Muscle layer of colon (tissue), 2 donors: ENCODE data around the gene TSC2.
"Not testable (repeated sequence)": the region's sequence is repeated elsewhere in the genome, so short reads cannot be mapped to it uniquely, and the experiment has no call there.

Experiments used
- H3K27ac ChIP-seq: one replicate; pipeline ENCODE4 v1.7.0; 2013; ENCODE audit warnings: low read depth, mild to moderate bottlenecking, low read length, moderate library complexity
- H3K27me3 ChIP-seq, 2 donors: one replicate each; pipeline ENCODE4 v1.7.0; 2013; ENCODE audit warnings: low read length in 2 of 2, mild to moderate bottlenecking in 2 of 2; ENCODE audit not compliant: insufficient read depth in 2 of 2, control insufficient read depth in 1 of 2
- H3K36me3 ChIP-seq: one replicate; pipeline ENCODE4 v1.7.0; 2013; ENCODE audit warnings: mild to moderate bottlenecking, low read length; ENCODE audit not compliant: insufficient read depth
- H3K4me1 ChIP-seq: one replicate; pipeline ENCODE4 v1.7.0; 2013; ENCODE audit warnings: mild to moderate bottlenecking, low read length; ENCODE audit not compliant: insufficient read depth
- H3K4me3 ChIP-seq, 2 donors: one replicate each; pipeline ENCODE4 v1.7.0; 2013; ENCODE audit warnings: low read length in 2 of 2, low read depth in 1 of 2, mild to moderate bottlenecking in 1 of 2, moderate library complexity in 1 of 2
- H3K9ac ChIP-seq: one replicate; pipeline ENCODE4 v1.7.0; 2013; ENCODE audit warnings: low read length
- H3K9me3 ChIP-seq: one replicate; pipeline ENCODE4 v1.7.0; 2013; ENCODE audit warnings: mild to moderate bottlenecking, low read length
- donor health status: abdominal sarcoma.
- donor health status: Adenocarcinoma of cecum.

TSC2 gene

DNA sequence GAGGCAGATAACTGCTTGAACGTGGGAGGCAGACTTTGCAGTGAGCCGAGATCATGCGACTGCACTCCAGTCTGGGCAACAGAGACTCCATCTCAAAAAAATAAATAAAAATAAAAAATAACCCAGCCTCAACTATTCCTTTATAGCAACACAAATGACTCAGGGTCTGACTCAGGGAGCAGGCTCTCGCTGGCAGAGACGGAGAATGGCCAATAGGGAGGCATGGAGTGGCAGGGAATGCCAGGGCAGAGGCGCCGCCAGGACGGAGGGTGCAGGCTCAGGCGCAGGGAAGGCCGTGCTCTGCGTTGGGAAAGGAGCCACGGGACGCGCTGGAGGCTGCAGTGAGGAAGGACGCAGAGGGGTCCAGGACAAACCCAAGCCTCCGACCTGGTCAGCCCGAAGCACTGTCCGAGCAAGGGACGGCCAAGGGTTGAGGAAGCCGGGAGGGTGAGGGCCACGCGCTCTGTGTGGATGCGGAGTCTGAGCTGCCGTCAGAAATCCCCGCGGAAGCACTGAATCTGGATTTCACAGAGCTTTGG is 47.6 kb downstream of the TSC2 start:
- Histone ChIP-seq H3K27me3 (no peaks in the 10 kb centered on the region), H3K9me3 (no peaks in the 10 kb centered on the region), H3K36me3 (peaks cover 53% of the 10 kb centered on the region), H3K9ac (no peak overlapping the region), H3K4me1 (peaks cover 15% of the 10 kb centered on the region), H3K27ac (no peak overlapping the region), H3K4me3 (no peak overlapping the region)

DNA sequence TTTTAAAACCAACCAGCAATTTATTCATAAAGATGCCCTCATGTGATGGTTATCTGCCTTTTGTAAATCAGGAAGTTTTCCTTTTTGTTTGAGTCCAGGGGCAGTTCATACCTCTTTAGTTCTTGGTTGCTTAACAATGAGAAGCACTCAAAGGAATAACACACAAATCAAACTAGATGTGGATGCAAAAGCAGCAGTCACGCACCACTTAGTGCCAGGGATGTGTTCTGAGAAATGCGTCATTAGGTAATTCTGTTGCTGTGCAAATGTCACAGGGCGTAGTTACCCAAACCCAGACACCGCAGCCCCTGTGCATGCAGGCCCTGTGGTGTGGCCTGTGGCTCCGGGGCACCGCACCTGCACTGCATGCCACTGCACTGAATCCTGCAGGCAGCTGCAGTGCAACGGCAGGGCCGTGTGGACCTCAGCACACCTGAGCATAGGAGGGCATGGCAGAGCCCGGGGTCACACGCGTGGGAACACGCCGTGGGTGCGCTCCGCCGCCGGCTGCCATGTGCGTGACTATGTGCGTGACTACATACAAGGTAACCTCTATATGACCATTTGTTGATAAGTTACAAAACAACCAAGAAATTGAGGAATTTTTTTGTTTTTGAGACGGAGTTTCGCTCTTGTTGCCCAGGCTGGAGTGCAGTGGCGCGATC is 48.3 kb downstream of the TSC2 start:
- no peaks in the 10 kb centered on the region for H3K27me3 ChIP-seq
- H3K4me3 ChIP-seq = no peak overlapping the region
- H3K36me3 ChIP-seq = peaks cover 51% of the 10 kb centered on the region
- no peak overlapping the region for H3K27ac ChIP-seq
- H3K4me1 ChIP-seq = peaks cover 15% of the 10 kb centered on the region
- H3K9me3 ChIP-seq = no peaks in the 10 kb centered on the region
- no peak overlapping the region for H3K9ac ChIP-seq

DNA sequence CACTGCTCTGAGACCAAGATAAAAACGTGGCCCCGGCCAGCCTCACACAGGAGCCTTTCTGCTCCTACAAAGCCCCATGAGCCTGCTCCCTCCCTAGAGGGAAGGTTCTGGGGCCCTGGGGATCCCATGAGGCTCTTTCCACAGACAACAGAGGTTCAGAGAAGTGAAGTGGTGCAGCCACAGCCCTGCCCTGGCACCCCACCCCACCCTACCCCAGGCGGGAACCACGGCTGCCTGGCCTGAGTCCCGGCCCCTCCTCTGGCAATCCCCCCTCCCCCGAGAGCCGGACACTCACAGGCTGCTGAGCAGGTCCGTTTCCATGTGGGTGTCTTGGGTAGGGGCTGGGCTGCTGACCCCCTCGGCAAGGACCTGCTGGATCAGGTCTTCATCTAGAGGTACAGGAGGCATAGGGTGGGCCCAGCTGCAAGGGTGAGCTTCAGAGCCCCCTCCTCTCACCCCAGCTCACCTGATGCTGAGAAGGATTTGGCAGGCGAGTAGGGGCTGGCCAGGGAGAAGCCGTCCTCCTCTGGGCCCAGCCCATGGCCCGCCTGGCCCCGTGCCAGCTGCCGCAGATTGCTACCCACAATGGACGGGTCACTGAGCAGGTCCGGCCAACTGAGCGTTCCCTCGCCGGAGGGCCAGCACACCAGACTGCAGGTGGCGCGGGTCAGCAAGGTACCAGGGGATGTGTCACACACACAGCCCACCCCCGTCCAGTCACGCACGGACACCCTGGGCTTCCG is 49.2 kb downstream of the TSC2 start:
- no peaks in the 10 kb centered on the region for H3K9me3 ChIP-seq
- H3K36me3 ChIP-seq = peaks cover 45% of the 10 kb centered on the region
- H3K4me3 ChIP-seq = no peak overlapping the region
- no peak overlapping the region for H3K27ac ChIP-seq
- peaks cover 9% of the 10 kb centered on the region for H3K4me1 ChIP-seq
- H3K27me3 ChIP-seq = no peaks in the 10 kb centered on the region
- no peak overlapping the region for H3K9ac ChIP-seq

DNA sequence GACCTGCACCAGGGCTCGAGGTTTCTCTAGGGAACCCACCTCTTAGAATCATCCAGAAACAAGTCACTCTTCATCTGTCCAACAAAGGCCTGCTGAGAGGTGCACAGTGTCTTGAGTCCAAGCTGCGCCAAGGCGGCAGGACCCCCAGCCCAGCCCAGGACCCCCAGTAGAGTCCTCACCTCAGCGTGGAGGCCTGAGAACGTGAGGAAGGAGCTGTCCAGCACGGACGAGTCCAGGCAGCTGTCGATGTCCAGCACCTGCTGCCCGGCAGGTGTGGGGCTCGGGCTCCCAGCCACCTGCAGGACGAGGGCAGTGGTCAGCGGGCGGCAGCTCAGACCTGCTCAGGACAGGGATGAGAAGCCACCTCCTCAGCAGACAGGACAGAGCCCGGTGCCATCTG is 49.9 kb downstream of the TSC2 start:
- H3K4me3 ChIP-seq, H3K9me3 ChIP-seq, H3K9ac ChIP-seq, H3K4me1 ChIP-seq, H3K27me3 ChIP-seq, H3K27ac ChIP-seq: not testable (repeated sequence)
- H3K36me3 ChIP-seq = peaks cover 38% of the 10 kb centered on the region

DNA sequence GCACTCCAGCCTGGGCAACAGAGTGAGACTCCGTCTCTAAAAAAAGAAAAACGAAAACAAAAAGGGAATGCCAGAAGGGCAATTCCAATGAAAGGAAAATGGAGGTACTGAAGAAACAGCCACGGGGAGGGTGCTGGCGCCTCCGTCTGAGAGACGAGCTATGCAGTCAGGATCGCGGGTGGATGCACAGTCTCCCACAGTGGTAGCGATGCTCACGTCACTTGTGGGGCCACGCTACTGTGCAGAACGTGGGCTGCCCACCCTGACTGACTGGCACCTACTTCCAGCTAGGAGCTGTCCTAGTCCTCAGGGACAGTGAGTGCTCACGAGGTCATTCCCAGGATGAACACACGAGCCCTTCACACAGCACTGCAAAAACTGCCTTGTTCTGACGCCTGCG is 53.8 kb downstream of the TSC2 start:
- not testable (repeated sequence) for H3K9ac ChIP-seq, H3K27ac ChIP-seq, H3K27me3 ChIP-seq, H3K36me3 ChIP-seq, H3K4me1 ChIP-seq, H3K9me3 ChIP-seq, H3K4me3 ChIP-seq

DNA sequence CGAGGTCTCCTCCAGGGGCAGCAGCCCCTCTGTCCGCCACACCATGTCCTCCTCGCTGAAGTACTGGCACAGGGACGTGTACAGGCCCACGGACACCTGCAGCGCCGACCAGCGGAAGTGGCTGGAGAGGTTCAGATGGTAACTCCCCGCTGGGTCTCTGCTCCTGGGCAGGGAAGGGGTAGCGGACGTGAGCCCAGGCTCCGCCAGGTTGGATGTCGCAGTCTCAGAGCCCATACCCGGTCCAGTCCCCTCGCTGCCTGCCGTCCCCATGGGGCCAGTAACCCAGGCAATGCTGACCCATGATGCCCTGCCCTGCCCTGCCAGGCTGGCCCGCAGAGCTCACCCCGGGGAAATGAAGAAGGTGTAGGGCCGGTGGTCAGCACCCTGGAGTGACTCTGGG is 54.7 kb downstream of the TSC2 start:
- H3K36me3 ChIP-seq = peaks cover 8% of the 10 kb centered on the region
- H3K9me3 ChIP-seq = no peaks in the 10 kb centered on the region
- no peak overlapping the region for H3K27ac ChIP-seq
- H3K4me3 ChIP-seq = no peak overlapping the region
- no peak overlapping the region for H3K9ac ChIP-seq
- no peaks in the 10 kb centered on the region for H3K4me1 ChIP-seq
- H3K27me3 ChIP-seq = no peaks in the 10 kb centered on the region

DNA sequence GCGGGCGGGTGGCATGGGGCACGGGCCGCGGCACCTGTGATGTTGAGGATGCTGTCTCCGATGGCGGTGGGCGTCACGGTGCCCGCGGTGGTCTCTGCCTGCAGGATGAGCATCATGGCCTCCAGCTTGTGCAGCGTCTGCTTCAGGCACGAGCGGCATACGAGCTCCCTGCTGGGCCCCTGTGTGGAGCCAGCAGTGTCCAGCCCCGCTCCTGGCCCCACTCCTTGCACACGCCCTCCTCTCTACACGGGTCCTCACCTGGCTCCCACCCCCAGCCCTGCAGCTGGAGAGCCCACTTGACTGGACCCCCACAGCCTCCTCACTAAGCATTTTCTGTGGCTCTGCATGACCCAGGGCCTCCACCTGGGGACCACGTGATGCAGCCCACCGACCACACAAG is 56.7 kb downstream of the TSC2 start:
- not testable (repeated sequence) for H3K27ac ChIP-seq, H3K9ac ChIP-seq, H3K36me3 ChIP-seq, H3K4me3 ChIP-seq, H3K9me3 ChIP-seq, H3K4me1 ChIP-seq, H3K27me3 ChIP-seq

DNA sequence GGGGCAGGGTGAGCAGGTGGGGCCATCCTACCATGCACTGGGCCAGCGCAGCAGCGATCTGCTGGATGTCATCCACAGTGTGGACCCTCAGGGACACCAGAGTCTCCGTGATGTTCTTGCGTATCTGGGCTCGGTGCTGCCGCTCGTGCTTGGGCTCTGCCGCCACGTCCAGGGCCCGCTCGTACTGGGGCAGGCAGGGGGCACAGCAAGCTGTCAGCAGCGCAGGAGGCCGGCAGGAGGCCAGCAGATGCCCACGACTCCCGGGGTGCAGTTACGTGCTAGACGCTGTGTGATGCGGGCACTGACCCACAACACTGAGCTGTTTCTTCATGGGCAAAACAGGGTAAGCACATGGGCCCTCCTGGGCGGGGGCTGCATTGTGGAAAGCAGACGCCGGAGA is 57.5 kb downstream of the TSC2 start:
- not testable (repeated sequence) for H3K27me3 ChIP-seq, H3K9ac ChIP-seq, H3K4me1 ChIP-seq, H3K9me3 ChIP-seq, H3K4me3 ChIP-seq, H3K36me3 ChIP-seq, H3K27ac ChIP-seq

DNA sequence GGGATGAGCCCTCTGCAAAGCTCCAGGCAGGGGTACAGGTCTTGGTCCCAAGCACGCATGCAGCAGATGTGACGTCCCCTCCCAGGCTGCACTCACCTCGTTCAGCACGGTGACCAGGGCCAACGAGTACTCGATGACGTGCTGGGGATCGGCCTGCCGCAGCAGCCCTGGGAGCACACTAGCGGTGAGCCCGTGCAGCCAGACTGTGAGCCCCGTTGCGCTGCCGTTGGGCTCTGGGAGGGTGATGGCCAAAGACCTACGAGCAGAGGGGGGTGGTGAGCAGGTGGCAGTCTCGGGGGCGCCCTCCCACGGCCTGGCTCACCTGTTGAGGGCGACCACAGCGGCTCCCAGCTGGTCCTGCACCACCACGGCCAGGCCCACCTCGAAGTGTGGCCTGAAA is 58.0 kb downstream of the TSC2 start:
- not testable (repeated sequence) for H3K4me1 ChIP-seq

DNA sequence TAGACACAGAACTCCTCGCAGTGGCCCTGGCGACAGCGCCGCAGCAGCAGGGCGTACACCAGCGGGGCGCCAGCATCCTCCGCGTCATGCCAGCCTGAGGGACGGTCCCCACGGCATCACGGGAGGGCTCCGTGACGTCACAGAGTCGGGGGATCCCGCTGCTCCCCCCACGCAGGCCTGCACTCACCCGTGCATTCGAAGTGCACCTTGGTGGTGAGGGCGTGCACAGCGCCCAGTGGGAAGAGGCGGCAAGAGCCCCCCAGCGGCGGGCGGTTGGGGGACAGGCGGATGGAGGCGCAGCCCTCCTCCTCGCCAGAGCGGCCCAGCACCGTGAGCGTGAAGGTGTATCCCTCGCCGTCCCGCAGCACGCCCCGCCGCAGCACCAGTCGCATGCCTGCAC is 58.4 kb downstream of the TSC2 start:
- not testable (repeated sequence) for H3K36me3 ChIP-seq, H3K4me3 ChIP-seq, H3K27me3 ChIP-seq, H3K4me1 ChIP-seq, H3K9me3 ChIP-seq, H3K9ac ChIP-seq, H3K27ac ChIP-seq

More for the DNA sequence above, 58.0 kb downstream of the TSC2 start:
- not testable (repeated sequence) for H3K9me3 ChIP-seq, H3K9ac ChIP-seq, H3K27me3 ChIP-seq, H3K4me3 ChIP-seq, H3K27ac ChIP-seq, H3K36me3 ChIP-seq

DNA sequence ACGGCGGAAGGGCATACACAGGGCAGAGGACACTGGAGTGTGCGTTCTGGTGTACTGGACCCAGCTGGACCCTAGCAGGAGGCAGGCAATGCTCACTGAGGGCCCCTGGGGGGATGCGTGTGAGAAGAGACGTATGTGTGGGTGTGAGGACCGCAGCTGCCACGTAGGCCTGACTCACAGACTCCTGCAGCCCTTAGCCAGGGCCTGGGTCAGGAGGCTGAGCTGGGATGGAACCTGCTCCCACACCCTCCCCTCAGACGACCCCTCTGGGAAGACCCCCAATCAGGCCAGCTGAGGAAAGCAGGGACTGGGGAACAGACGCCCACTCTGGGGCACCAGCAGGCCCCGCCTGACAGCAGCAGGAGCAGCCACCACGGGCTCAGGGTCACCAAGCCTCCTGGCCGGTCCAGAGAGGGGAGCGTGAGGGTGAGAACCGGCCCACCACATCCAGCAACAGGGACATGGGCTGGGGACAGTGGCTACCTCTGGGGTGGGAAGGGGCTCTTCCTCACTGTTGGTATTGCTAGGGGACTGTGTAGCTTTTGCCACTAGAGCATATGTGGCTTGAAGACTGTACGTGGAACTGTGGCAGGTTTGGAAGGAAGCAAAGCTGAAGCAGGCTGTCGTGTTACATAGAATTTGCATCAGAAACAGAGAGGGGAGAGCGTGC is 59.5 kb downstream of the TSC2 start:
- H3K27ac ChIP-seq, H3K9ac ChIP-seq, H3K36me3 ChIP-seq, H3K4me1 ChIP-seq, H3K27me3 ChIP-seq, H3K4me3 ChIP-seq, H3K9me3 ChIP-seq: not testable (repeated sequence)

DNA sequence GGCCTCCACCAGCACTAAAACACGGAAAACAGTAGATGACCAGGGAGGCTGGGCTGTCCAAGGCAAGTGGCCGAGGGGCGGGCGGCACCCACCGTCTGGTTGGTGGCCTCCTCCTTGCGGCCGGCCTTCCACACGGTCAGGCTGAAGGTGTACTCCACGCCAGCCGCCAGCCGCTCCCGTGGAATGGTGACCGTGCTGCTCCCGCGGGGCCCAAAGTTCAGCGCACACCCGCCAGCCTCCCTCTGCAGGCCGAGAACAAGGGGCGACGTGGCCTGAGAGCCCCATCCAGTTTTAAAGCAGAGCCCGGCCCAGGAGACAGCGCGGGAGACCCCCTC is 60.0 kb downstream of the TSC2 start:
- H3K36me3 ChIP-seq, H3K4me1 ChIP-seq, H3K9ac ChIP-seq, H3K27me3 ChIP-seq, H3K4me3 ChIP-seq, H3K9me3 ChIP-seq, H3K27ac ChIP-seq: not testable (repeated sequence)
